GDM1 (cell line): ENCODE measurements around the gene TMPRSS4.

Source experiments
- DNase-seq: peaks from one replicate; lab custom pipeline; 2025; lab: John Stamatoyannopoulos, UW

Gene TMPRSS4

GRCh38 chr11:118076754-118077281 lies at the start of gene TMPRSS4:
TSS of gene TMPRSS4 (plus strand) at chr11:118077078. CDS start at chr11:118077303, 225 bp downstream.
- DNase-seq = no peak

GRCh38 chr11:118027694-118028093 lies 49.2 kb upstream of the TMPRSS4 start:
- DNase-seq = no peak

- DNase-seq = no peak
Measured at GRCh38 chr11:118028626-118029025, 48.3 kb upstream of the TMPRSS4 start.

GRCh38 chr11:118033443-118033842 lies 43.4 kb upstream of the TMPRSS4 start:
- no peak for DNase-seq

GRCh38 chr11:118042141-118042540 lies 34.7 kb upstream of the TMPRSS4 start:
- no peak for DNase-seq

- DNase-seq = no peak
Measured at GRCh38 chr11:118042796-118043195, 34.1 kb upstream of the TMPRSS4 start.

- no peak for DNase-seq
Measured at GRCh38 chr11:118045191-118045590, 31.7 kb upstream of the TMPRSS4 start.

- DNase-seq = no peak
Measured at GRCh38 chr11:118046051-118046963, 30.6 kb upstream of the TMPRSS4 start.

- no peak for DNase-seq
Measured at GRCh38 chr11:118046964-118047700, 29.7 kb upstream of the TMPRSS4 start.

- DNase-seq = no peak
Measured at GRCh38 chr11:118047749-118048148, 29.1 kb upstream of the TMPRSS4 start.

- DNase-seq = no peak
Measured at GRCh38 chr11:118048472-118049370, 28.2 kb upstream of the TMPRSS4 start.

GRCh38 chr11:118049771-118050170 lies 27.1 kb upstream of the TMPRSS4 start:
- DNase-seq = no peak

GRCh38 chr11:118050208-118050891 lies 26.5 kb upstream of the TMPRSS4 start:
- no peak for DNase-seq

- no peak for DNase-seq
Measured at GRCh38 chr11:118051136-118051610, 25.7 kb upstream of the TMPRSS4 start.

- no peak for DNase-seq
Measured at GRCh38 chr11:118051611-118052461, 25.0 kb upstream of the TMPRSS4 start.

- no peak for DNase-seq
Measured at GRCh38 chr11:118052581-118053206, 24.2 kb upstream of the TMPRSS4 start.

GRCh38 chr11:118054712-118055640 lies 21.9 kb upstream of the TMPRSS4 start:
- no peak for DNase-seq

- DNase-seq = no peak
Measured at GRCh38 chr11:118055966-118056365, 20.9 kb upstream of the TMPRSS4 start.
